Hypothalamus (tissue), 51 donors: ENCODE measurements around the gene GNL1.
A peak's percentile ranks its signal among the peaks of the same experiment; 100 is the strongest.
"Not testable (repeated sequence)": the region's sequence is repeated elsewhere in the genome, so short reads cannot be mapped to it uniquely, and the experiment has no call there.

Experiments
- DNase-seq, 51 donors: peaks; one replicate each; lab custom pipeline; 2025; lab: John Stamatoyannopoulos, UW

The GNL1 gene

DNA sequence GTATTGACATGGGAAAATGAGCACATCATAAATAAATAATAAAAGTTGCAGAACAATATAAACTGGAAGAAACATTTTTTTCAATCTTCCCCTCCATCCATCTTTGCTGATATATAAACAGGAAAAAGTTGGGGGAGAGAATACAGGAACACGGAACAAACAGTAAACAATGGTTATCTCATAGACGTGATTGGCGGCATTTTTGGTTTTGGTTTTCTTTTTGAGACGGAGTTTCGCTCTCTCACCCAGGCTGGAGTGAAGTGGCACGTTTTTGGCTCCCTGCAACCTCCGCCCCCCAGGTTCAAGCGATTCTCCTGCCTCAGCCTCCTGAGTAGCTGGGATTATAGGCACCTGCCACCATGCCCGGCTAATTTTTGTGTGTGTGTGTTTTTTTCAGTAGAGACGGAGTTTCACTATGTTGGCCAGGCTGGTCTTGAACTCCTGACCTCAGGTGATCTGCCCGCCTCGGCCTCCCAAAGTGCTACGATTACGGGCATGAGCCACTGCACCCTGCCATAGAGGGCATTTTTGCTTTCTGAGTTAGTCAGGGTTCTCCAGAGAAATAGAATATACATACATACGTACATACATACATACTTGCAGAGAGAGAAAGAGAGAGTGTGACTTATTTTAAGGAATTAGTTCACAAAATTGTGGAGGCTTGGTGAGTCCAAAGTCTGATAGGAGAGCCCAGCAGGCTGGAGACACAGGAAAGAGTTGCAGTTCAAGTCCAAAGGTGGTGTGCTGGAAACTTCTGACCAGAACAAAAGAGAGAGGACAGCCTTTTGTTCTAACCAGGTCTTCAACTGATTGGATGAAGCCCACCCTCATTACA, 22.6 kb downstream of the GNL1 start:
- no peak for DNase-seq

DNA sequence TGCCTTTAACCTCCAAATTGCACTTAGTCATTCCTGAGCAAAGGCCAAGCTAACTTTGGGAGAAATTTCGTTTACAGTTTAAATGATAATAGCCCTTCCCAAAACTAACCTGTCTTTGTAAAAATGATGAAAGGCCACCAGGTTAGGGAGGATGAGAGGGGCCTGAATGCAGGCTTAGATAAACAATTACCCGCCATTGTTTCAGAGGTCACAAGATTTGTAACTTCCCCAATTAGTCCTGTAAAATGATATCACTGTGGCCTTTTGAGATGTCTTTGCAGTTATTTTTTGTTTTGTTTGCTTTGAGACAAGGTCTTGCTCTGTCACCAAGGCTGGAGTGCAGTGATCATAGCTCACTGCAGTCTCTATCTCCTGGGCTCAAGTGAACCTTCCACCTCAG, 26.3 kb downstream of the GNL1 start:
- DNase-seq = no peak

DNA sequence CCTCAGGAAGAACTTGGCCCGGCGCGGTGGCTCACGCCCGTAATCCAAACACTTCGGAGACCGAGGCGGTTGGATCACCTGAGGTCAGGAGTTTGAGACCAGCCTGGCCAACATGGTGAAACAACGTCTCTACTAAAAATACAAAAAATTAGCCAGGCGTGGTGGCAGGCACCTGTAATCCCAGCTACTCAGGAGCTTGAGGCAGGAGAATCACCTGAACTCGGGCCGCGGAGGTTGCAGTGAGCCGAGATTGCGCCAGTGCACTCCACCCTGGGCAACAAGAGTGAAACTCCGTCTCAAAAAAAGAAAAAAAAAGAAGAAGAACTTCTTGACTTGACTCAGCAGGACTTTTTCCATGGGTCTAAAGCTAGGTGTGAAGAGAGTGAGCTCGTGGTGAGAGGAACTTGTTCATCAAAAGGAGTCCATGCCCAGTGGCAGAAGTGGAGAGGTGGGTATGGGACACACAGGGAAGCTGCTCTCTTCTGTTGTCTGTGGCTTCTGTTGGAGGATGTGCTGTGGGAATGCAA, 26.9 kb downstream of the GNL1 start:
- DNase-seq = not testable (repeated sequence)

DNA sequence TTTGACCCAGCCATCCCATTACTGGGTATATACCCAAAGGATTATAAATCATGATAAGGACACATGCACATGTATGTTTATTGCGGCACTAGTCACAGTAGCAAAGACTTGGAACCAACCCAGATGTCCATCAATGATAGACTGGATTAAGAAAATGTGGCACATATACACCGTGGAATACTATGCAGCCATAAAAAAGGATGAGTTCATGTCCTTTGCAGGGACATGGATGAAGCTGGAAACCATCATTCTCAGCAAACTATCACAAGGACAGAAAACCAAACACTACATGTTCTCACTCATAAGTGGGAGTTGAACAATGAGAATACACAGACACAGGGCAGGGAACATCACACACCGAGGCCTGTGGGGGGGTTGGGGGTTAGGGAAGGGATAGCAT, 29.8 kb downstream of the GNL1 start:
- DNase-seq = not testable (repeated sequence)

DNA sequence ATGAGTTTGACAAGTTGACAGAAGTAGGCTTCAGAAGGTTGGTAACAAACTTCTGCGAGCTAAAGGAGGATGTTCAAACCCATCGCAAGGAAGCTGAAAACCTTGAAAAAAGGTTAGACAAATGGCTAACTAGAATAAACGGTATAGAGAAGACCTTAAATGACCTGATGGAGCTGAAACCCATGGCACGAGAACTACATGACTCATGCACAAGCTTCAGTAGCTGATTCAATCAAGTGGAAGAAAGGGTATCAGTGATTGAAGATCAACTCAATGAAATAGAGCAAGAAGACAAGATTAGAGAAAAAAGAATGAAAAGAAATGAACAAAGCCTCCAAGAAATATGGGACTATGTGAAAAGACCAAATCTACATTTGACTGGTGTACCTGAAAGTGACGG, 34.3 kb downstream of the GNL1 start:
- DNase-seq = not testable (repeated sequence)

DNA sequence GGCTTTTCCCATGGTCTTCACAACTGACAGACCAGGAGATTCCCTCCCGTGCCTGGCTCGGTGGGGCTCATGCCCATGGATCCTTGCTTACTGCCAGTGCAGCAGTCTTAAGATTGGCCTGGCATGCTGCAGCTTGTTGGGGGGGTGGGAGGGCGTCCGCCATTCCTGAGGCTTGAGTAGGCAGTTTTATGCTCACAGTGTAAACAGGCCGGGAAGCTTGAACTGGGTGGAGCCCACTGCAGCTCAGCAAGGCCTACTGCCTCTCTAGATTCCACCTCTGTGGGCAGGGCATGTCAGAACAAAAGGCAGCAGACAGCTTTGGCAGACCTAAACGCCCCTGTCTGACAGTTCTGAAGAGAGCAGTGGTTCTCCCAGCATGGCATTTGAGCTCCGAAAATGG, 35.2 kb downstream of the GNL1 start:
- not testable (repeated sequence) for DNase-seq

DNA sequence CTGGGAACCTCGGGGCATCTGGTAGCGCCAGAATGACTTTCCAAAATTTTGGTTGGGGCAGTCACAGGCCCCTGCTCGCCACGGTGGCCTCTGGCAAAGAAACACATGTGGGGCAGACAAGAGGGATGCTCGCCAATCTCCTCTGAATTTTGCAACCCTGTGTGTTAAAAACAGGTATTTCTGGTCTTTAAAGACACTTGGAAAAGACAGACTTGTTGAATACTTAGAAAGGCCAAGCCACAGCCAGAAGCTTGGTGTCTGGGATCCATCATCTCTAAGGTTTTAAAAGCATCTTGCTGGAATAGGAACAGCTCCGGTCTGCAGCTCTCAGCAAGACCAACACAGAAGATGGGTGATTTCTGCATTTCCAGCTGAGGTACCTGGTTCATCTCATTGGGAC, 35.8 kb downstream of the GNL1 start:
- DNase-seq = no peak

DNA sequence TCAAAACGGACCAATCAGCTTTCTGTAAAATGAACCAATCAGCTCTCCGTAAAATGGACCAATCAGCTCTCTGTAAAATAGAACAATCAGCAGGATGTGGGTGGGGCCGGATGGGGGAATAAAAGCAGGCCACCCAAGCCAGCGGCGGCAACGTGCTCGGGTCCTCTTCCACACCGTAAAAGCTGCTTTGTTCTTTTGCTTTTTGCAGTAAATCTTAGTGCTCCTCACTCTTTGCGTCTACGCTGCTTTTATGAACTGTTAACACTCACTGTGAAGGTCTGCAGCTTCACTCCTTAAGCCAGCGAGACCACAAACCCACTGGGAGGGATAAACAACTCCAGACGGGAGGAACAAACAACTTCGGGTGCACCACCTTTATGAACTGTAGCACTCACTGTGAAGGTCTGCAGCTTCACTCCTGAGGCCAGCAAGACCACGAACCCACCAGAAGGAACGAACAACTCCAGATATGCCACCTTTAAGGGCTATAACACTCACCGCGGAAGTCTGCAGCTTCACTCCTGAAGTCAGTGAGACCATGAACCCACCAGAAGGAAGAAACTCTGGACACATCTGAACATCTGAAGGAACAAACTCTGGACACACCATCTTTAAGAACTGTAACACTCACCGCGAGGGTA, 37.7 kb downstream of the GNL1 start:
- not testable (repeated sequence) for DNase-seq

DNA sequence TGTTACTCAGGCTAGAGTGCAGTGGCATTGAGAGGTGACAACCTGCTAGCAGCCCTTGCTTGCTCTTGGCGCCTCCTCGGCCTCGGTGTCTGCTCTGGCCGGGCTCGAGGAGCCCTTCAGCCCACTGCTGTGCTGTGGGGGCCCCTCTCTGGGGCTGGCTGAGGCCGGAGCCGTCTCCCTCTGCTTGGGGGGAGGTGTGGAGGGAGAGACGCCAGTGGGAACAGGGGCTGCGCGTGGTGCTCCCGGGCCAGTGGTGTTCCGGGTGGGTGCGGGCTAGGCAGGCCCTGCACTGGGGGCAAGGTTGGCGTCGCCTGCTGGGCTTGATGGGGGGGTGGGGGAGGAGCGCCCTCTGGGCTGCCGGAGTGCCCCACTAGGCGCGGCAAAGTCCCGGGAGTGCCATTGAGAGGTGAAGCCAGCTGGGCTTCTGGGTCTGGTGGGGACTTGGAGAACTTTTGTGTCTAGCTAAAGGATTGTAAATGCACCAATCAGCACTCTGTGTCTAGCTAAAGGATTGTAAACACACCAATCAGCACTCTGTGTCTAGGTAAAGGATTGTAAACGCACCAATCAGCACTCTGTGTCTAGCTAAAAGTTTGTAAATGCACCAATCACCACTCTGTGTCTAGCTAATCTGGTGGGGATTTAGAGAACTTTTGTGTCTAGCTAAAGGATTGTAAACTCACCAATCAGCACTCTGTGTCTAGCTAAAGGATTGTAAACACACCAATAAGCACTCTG, 38.4 kb downstream of the GNL1 start:
- not testable (repeated sequence) for DNase-seq

DNA sequence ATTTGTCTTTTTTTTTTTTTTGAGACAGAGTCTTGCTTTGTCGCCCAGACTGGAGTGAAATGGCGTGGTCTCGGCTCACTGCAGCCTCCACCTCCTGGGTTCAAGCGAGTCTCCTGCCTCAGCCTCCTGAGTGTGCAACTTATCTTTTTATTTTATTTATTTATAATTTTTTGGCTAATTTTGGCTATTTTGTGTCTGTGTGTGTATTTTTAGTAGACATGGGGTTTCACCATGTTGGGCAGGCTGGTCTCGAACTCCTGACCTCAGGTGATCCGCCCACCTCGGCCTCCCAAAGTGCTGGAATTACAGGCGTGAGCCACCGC, 39.6 kb downstream of the GNL1 start:
- DNase-seq = not testable (repeated sequence)

DNA sequence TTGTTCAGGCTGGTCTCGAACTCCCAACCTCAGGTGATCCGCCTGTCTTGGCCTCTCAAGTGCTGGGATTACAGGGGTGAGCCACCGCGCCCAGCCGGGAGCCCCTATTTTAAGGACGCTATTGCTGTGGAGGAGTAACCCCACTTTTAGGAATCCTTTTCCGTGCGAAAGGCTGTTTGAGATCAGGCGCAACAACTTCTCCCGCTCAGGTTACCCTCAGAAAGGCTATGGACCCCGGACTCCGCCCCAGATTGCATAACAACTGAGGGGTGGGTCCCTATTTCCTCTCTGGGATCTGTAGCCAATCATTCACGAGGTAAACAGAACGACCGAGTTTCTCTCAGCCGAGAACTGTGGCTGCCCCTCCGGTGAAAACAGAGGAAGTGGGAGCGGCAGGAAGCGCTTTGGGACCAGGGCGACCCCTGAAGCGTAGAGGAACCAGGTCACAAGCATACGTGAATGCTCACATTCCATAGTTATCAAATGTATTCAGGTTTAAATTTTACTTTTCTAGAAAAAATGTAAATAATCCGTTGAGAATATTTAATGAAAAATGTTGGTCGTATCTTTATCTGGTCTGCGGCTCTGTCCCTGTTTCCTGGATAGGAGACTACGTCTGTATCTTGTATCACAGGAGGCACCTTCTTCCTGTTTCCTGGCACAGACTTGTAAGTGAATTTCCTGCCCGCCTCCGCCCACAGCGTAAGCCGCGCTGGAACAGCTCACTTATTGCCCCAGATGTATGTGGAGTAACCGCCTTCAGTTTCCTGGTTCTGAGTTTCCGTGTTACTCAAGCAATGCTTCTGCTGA, 40.1 kb downstream of the GNL1 start:
- DNase-seq = peak in 44 of 51 donors; percentile 1 to 63 (median 26)

DNA sequence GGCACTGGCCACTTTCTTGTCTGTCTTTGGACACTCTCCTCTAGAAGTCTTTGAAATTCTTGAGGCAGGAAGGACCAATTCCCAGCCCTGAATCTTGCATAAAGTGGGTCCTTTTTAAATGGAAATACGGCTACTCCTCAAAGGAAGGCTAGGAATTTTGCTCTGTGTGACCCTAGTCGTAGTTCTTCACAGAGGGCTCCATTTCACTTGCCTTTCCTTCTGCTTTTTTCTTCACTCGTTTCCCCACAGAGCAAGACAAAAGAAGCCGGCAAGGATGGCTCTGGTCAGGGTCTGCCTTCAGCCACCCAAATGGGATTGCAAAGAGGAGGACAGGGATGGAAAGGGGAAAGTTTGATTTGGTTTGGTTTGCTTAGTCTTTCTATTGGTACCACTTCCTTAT, 41.2 kb downstream of the GNL1 start:
- DNase-seq = no peak

DNA sequence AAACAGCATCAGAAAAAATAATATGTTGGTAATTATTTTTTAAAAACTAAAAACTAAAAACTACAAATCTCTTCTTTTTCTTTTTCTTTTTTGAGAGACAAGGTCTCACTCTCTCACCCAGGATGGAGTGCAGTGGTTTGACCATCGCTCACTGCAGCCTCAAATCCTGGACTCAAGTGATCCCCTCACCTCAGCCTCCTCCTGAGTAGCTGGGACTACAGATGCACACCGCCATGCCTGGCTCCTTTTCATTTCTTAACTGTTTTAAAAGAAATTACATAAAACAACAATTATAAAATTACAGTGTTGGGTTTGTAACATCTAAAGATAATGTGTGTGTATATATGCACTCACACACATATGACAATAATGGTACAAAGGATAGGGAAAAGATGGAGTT, 42.8 kb downstream of the GNL1 start:
- no peak for DNase-seq

DNA sequence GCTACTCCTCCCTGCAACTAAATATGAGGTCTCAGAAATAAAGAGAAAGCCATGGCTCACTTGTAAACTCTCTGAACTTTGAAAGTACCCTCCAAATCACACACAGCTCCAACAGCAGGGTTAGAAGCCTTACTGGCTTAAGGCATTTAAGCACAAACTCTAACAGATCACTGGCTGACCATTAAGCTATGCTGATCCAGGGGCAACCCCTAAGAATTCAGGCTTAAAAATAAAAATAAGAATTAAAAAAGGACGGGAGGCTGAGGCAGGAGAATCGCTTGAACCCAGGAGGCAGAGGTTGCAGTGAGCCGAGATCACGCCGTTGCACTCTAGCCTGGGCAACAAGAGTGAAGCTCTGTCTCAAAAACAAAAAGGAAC, 45.1 kb downstream of the GNL1 start:
- DNase-seq = no peak

DNA sequence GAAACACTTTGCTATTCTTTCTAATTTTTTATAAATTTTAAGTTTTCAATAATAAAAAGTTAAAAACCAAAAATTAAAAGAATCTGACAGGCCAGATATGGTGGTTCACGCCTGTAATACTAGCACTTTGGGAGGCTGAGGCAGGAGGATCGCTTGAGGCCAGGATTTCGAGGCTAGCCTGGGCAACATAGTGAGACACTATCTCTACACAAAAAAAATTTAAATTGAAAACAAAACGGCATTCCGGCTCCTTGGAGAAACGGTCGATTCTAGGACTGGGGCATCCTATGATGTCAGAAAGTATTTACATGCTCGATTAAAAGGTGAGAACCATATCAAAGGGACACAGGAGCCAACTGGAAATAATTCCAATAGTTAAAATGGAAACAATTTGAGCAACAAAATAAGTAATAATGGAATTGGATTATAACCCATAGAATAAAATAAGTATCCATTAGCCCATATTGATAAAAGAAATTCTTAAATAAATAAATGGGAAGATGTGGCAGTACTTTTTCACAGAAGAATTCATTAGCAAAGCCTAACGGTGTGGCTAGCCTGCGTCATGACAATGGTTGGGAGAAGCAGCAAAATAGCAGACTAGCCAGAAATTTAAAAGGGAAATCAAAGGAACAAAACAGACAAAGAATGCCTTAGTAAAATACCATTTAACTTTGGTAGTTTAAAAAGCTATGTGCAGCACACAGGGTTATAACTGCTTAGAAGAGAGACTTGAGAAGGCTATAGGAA, 45.7 kb downstream of the GNL1 start:
- DNase-seq = no peak

DNA sequence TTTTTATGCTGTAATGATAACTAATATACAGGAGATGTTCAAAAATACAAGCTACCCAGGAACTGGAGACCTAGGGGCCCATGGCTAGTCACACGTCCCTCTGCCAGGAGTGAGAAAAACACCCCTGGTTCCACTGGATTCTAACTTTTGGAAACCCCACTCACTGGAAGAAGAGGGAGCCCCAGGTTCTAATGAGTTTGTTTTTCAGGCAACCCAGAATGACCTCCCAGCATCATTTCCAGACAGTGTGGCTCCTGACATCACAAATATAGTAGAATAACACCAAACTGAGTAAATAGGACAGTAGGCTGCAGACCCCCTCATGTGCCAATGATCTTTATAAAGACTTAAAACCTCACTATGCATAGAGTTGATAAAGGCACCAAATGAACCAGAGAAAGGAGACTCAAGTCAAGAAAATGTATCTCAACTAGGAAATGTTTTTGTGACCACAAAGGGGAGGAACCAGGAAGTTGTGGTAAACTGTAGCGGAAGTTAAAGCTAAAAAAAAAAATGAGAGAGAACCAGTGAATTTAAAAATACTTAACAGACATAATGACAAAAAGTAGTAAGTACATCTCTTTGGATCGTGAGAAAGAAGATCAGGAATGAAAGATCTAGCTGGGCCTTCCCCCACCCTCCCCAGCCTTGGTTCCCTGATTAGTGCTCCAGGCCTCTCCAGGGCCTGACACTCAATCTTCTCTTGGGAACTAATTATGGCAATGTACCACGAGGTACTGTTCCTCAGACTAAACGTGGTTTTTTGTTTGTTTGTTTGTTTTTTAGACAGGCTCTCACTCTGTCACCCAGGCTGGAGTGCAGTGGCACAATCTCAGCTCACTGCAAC, 47.2 kb downstream of the GNL1 start:
- DNase-seq = no peak

DNA sequence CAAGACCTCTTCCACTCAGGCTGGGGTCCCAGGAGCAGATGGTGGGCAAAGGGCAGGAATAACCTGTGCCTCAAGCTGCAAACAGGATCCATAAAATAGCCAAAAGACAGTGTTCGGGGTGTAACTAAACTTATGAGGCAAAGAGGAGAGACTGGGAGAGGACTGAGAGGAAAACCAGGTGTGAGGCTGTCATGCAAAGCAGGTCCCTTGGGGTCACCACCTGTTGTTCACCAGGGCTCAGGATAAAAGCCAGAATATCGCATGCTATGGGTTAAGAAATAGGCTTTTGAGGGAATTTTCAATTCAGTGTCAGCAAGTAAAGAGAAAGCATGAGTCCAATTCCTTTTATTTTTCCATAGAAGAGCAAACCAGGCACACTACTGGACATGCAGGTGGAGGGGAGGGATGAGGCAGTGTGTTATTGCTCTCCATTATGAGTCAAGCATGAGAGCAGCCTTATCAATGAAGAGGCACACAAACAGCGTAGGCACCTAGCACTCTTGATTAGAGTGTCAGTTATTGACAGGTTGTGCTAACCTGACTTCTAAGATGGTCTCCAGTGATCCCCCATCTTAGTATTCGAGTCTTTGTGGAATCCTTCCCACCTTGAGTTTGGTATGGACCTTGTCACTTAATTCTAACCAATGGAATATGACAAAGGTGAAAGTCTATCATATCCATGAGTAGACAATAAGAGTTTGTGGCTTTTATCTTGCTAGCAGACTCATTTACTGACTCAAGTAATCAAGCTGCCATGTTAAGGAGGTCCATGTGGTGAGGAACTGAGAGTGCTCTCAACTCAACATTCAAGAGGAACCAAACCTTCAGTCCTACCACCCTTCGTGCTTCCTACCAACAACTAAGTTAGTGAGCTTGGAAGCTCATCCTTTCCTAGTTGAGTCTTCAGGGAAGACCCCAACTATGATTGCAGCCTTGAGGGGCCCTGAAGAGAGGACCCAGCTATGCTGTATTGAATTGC, 48.2 kb downstream of the GNL1 start:
- DNase-seq = no peak
